ENCODE results near the gene TFAP2A. TPM values are rescaled to one million over a fixed set of nuclear protein-coding genes. Genes with fewer than 3 reads are reported as not detected.

Gene TFAP2A
- total RNA-seq, 2 donors from 2014 or later = 0.78 TPM; not detected in 1

DNA sequence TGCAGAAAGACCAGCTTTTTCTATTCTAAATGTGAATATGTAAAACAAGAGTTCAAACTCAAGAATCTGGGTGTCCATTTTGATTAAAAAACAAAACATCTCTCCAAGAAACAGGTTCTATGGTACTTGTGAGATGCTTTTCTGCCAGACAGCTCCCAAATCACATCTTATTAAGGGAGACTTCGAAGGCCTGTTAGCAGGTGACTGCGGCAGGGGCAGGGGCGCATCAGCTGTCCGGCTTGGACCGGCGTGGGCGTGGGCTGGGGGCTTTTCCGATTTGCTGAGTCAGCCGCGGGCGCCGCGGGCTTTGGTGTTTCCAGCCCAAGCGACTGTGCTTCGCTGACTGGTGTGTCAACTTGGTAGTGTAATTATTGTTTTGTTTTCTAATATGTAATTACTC is 32.6 kb downstream of the TFAP2A start:
- Histone ChIP-seq H3K4me3 (no peak overlapping the region), H3K27me3 (replicated peaks; ENCODE audit: insufficient read depth) (peaks cover 33% of the 10 kb centered on the region), H3K36me3 (no peaks in the 10 kb centered on the region), H3K4me1 (ENCODE audit: control insufficient read depth in 1 of 2, low read depth in 2 of 2) (peaks cover 0 to 12% of the 10 kb centered on the region in 2 donors), H3K9me3 (no peaks in the 10 kb centered on the region), H3K27ac (no peak overlapping the region)
- no peak for ATAC-seq (ENCODE audit: insufficient number of reproducible peaks, low FRiP score, low read depth)
- TF ChIP-seq, protein P1, sequence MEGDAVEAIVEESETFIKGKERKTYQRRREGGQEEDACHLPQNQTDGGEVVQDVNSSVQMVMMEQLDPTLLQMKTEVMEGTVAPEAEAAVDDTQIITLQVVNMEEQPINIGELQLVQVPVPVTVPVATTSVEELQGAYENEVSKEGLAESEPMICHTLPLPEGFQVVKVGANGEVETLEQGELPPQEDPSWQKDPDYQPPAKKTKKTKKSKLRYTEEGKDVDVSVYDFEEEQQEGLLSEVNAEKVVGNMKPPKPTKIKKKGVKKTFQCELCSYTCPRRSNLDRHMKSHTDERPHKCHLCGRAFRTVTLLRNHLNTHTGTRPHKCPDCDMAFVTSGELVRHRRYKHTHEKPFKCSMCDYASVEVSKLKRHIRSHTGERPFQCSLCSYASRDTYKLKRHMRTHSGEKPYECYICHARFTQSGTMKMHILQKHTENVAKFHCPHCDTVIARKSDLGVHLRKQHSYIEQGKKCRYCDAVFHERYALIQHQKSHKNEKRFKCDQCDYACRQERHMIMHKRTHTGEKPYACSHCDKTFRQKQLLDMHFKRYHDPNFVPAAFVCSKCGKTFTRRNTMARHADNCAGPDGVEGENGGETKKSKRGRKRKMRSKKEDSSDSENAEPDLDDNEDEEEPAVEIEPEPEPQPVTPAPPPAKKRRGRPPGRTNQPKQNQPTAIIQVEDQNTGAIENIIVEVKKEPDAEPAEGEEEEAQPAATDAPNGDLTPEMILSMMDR (IDR thresholded peaks at IDR 0.05) = no peak
- DNase-seq (ENCODE audit: low spot score) = no peak

DNA sequence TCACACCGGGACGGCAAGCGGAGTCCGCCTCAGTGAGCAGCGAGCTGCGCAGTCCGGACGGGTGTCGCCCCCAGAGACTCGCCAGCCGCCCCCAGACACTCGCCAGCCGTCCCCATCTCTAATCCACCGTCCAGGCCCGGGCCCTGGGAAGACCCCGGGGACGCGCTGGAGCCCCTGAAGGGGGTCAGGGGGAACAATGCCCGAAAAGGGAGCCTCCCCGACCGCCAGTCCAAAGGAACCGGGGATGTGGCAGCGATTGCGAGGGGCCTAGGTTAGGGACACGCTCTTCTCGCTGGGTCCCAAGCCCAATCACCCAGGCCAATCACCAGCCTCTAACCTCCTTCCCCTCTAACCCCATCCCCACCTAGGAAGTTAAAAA is 33.1 kb downstream of the TFAP2A start:
- no peak overlapping the region for H3K4me3 ChIP-seq
- H3K4me1 ChIP-seq (ENCODE audit: control insufficient read depth in 1 of 2, low read depth in 2 of 2) = peaks cover 0 to 12% of the 10 kb centered on the region in 2 donors
- no peak for DNase-seq (ENCODE audit: low spot score)
- H3K27me3 ChIP-seq (replicated peaks; ENCODE audit: insufficient read depth) = peaks cover 33% of the 10 kb centered on the region
- no peak for ATAC-seq (ENCODE audit: insufficient number of reproducible peaks, low FRiP score, low read depth)
- no peak overlapping the region for H3K27ac ChIP-seq
- TF ChIP-seq, protein P1 (IDR thresholded peaks at IDR 0.05) = no peak
- H3K36me3 ChIP-seq = no peaks in the 10 kb centered on the region
- H3K9me3 ChIP-seq = no peaks in the 10 kb centered on the region

DNA sequence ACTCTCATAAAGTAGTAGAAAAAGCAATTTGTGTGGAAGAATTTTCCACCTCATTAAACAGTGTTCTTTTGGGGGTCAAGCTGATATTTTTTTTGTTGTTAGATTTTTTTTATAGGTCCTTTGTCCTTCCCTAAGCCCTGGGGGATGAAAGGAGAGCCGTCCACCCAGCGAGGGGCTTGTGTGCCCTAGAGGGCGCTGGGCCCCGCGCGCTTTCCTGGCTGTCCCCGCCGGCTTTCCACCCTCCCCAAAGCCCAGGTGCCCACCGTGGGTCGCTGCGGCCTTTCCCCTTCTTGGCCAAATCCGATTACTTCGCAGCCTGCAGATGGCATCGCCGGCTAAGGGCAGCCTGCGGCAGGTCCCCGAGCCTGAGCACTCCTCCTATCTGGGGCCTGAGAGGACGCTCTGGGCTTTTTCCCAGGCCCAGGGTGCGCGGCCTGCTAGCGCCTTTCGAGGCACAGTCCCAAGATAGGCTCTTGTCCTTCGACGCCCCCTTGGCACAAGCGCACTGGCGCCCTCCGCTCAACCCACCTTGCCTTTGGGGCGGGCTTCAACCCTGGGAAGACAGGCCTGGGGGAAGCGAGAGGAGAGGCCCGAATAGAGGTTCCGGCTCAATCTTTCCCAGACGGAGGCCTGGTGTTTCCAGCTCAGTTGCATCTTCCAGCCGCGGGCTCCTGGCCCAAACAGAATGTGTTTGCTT is 33.6 kb downstream of the TFAP2A start:
- DNase-seq (ENCODE audit: low spot score) (no peak), ATAC-seq (ENCODE audit: insufficient number of reproducible peaks, low FRiP score, low read depth) (no peak)
- Histone ChIP-seq H3K36me3 (no peaks in the 10 kb centered on the region), H3K27ac (no peak overlapping the region), H3K27me3 (replicated peaks; ENCODE audit: insufficient read depth) (peaks cover 33% of the 10 kb centered on the region), H3K4me3 (no peak overlapping the region), H3K9me3 (no peaks in the 10 kb centered on the region), H3K4me1 (ENCODE audit: control insufficient read depth in 1 of 2, low read depth in 2 of 2) (peaks cover 0 to 12% of the 10 kb centered on the region in 2 donors)
- TF ChIP-seq, protein P1 (IDR thresholded peaks at IDR 0.05) = no peak

DNA sequence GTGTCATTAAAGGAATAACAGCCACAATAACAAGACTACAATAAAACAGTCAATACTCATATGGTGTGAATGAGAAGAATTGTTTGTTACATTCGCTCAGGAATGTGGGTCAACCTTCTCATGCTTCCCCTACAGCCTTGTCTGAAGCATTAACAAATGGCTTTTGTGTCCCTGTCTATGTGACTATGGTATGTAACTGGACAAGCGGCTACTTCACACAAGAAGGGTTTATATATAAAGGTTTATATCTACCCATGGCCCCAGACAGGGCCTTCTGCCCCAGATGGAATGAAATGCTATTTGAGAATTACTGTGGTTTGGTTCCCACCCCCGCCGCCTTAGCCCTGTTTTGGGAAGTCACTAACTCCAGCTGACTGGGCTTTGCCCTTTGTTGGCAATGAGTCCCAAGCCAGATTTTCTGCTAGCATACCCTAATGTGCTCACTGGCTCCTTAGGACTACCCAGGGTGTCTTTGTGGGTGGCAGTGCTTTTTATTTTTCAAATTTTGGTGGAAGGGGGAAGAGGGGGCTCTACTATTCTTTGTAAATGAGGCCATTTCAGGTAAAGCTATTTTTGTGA is 39.4 kb downstream of the TFAP2A start:
- Histone ChIP-seq H3K27ac (no peak overlapping the region), H3K36me3 (no peaks in the 10 kb centered on the region), H3K9me3 (no peaks in the 10 kb centered on the region), H3K4me1 (ENCODE audit: control insufficient read depth in 1 of 2, low read depth in 2 of 2) (no peaks in the 10 kb centered on the region), H3K27me3 (replicated peaks; ENCODE audit: insufficient read depth) (peaks cover under 1% of the 10 kb centered on the region), H3K4me3 (no peak overlapping the region)
- TF ChIP-seq, protein P1 (IDR thresholded peaks at IDR 0.05) = no peak
- ATAC-seq (ENCODE audit: insufficient number of reproducible peaks, low FRiP score, low read depth) (no peak), DNase-seq (ENCODE audit: low spot score) (no peak)

DNA sequence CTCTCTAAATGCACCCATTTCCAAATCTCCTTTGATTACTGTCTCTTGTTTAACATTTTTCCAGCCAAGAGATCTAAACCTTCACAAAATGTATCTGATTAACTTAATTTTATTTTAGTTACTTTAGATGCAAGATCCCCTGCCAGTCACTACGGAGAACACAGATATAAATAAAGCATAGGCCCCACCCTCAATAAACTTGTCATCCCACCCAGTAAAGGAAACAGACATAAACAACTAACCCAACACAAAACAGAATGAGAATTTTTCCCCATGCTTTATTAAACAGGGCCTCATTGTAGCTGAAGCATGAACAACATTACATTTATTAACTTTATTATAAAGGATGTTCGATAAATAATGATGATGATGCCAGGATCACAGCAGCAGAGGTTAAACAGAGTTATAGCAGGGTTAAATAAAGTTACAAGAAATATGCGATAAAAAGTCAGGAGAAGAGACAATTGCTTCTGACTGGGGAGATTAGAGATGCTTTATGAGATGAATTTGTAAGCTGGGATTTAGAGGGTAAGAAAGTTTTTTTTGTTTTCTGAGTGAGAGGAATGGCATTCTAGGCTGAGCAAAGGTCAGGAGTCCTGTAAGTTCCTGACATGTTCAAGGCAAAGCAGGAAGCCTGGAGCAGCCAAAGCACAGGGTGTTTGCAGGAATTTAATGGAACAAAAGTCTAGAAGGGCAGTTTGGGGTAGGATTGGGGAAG is 41.1 kb downstream of the TFAP2A start:
- Histone ChIP-seq H3K4me3 (no peak overlapping the region), H3K27ac (no peak overlapping the region), H3K4me1 (ENCODE audit: control insufficient read depth in 1 of 2, low read depth in 2 of 2) (no peaks in the 10 kb centered on the region), H3K9me3 (no peaks in the 10 kb centered on the region), H3K36me3 (no peaks in the 10 kb centered on the region), H3K27me3 (replicated peaks; ENCODE audit: insufficient read depth) (no peaks in the 10 kb centered on the region)
- ATAC-seq (ENCODE audit: insufficient number of reproducible peaks, low FRiP score, low read depth) (no peak), DNase-seq (ENCODE audit: low spot score) (no peak)
- TF ChIP-seq, protein P1 (IDR thresholded peaks at IDR 0.05) = no peak

Data from thoracic aorta (tissue), 2 donors.